Stimulated activated CD8-positive, alpha-beta memory T cell treated with anti-CD3 and anti-CD28 coated beads, Interleukin-4, amount 100 ng/mL, for 4 hours (primary cell): ENCODE results near the gene OR51M1.

Experiments used
- DNase-seq, 2 donors: peaks; one replicate each; pipeline ENCODE4 v3.0.0-alpha.2; 2020; ENCODE audit warnings: low read depth in 2 of 2, low spot score in 1 of 2

Gene OR51M1

DNA sequence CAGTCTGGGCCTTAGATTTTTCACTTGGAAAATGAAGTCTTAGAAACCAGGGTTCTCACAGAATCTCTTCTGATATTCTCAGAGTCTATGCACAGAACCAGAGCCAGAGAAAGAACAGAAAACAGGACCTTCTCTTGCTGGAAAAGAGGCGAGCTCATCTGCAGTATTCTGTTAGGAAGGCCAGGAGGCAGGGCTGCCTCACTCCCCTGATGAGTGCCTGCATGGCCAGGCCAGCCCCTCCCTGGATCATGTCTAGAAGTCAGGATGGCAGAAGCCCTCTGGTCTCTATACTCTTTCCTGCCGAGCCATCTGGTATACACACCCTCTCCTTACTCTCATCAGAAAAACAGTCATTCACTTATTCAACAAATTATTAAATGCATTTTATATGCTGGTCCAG, 723 bp downstream of the OR51M1 start:
- DNase-seq: no peak

DNA sequence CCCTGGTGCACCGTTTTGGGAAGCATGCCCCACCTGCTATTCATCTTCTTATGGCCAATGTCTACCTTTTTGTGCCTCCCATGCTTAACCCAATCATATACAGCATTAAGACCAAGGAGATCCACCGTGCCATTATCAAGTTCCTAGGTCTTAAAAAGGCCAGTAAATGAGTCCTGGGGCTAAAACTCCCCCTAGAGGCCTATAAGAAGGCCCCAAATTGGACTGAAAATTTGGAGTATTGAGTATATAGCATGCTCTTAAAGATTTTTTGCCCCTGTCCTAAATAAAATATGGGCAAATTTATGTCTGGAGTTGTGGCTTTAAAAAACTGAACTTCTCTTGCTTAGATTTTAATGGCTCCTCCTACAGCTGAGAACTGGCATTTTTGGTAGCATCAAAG, 6.6 kb downstream of the OR51M1 start:
- no peak for DNase-seq

DNA sequence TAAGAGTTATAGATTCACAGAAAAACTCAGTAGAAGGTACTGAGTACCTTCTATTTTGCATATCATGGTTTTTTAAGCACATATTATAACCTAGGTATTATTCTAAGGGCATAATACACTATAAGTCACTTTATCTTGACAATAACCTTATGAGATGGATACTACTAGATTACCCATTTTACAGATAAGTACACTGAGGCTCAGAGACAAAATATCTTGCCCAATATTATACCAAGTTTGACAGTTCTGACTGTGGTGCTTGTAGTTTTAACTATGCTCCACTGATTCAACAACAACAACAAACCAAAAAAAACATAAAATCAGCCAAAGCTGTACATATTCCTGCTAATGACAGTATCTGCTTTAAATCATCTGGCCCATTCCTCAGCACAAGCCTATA, 10.5 kb downstream of the OR51M1 start:
- no peak for DNase-seq

DNA sequence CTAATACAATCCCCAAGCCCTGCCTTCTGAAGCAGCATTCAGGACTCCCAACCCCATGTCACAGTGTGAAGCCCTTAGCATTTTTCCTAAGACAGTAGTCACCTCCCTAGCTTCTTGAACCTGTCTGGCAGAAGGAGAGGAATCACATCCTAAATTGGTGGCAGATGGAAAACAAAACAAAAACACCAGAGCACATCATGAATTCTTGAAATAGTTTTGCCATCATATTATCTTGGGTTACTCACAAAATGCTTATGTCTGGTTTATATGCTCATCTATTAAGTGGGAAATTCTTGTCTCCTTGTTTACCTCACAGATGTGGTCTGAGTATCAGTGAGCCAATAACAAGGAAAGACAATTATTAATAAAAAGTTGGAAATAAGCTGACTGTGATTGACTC, 15.3 kb downstream of the OR51M1 start:
- DNase-seq: no peak

DNA sequence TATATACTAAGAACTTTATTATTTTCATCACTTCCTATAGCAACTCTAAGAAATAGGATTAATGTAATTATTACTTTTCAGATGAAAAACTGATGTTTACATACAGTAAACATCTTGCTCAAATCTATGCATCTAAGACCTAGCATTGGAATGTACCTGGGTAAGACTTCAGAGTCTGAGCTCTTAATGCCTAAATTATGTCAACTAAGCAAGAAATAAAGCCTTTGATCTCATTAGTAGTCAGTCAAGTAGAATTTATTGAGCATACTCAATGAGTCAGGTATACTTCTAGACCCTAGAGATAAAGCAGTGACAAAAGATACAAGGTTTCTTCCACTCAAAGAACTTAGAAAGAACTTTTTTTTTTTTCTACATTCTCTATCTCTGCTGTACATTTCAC, 21.6 kb downstream of the OR51M1 start:
- DNase-seq: no peak

DNA sequence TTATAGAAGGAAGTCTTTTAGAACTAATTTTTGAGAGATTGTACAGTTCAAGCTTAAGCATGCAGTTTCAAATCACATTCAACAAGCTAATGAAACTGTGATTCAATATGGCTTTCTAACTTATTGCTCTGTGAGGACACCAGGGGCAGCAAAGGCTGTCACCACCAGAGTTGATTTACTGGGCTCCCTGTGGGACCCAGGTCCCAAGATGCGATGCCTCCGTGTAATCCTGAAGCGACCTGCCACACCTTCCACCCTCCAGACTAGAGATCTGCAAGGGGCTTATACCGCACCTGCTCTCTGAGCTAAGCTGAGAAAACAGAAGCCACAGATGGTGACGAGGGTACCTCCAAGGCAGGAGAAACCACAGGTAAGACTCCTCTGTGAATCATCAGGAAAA, 37.4 kb downstream of the OR51M1 start:
- no peak for DNase-seq

DNA sequence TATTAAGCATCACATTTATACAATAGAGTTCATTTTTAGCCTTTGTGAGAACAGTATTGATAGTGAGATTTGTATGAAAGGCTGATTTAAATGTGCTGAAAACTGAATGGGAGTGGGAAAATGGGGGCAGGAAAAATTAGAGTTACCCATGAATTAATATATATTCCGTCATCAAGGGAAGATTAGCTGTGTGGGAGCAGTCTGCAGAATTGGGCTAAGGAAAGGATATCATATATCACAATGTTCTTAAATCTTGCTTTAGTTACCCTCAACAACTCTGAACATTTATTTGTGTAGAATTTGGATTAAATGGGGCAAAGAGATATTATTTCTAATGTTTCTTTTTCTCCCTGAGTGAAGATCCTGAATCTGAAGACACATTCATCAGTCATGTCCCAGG, 38.2 kb downstream of the OR51M1 start, which contains the start of gene OR51Q1:
TSS of gene OR51Q1 (plus strand) at position 301 of the 400 bp plus-strand sequence. CDS start at position 391, 90 bp downstream.
- DNase-seq: no peak

DNA sequence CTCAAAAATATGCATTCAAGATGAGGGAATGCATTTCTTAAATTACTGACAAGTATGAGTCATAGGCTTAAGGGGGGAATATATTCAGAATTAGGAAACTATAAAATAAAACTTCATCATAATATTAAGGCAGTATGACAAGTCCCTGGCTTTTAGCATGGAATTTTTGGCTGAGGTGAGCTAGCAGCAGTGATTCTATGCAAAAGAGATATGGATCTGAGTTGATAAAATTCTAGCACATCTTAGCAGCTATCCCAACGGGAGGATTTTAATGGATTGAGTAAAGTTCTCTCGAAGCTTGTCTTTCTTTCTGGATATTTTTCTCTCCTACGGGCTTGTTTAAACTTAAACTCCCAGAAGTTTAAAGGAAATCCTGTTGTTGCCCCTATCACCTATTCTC, 39.5 kb downstream of the OR51M1 start:
- DNase-seq: no peak

DNA sequence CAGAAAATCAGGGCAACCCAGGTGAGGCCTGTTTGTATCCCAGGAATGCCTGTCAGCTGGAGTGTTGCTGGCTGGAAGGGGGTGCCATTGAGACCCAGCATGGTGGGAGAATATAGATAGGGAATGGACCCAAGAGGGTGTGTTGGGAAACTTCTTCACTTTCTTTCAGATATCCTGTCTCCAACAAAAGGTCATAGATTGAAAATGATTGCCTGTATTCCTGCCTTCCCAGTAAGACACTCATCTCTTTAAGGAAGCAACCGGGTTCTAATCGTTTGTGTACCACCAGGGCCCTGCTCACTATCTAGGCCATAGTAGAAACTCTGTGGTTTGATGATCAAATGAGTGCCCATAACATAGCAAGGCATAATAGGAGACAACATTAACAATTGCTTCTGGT, 57.8 kb downstream of the OR51M1 start, which contains the start of gene OR51I1:
TSS of gene OR51I1 (minus strand) at position 101 of the 400 bp plus-strand sequence. CDS start at position 101, 0 bp downstream.
- no peak for DNase-seq
